GM23338 (cell line): ENCODE measurements around the gene SLX9. TPM values are rescaled to one million over a fixed set of nuclear protein-coding genes. Genes with fewer than 3 reads are reported as not detected.

ENCODE experiments used
- ATAC-seq: fragments of 200-7000 bp; cut with Tn5 transposase; 3 replicates; pipeline ENCODE4 v1.9.1; 2020
- DNase-seq: peaks from one replicate; pipeline ENCODE4 v3.0.0-alpha.2; 2015; ENCODE audit warnings: low spot score
- H2AFZ ChIP-seq: fragments of 200-600 bp; sonication (generic); 2 replicates; pipeline ENCODE4 v1.8.0; 2016; ENCODE audit warnings: antibody characterized with exemption, mild to moderate bottlenecking, moderate library complexity
- H3F3A ChIP-seq: fragments of 200-600 bp; sonication (generic); replicated peaks from 2 replicates; pipeline ENCODE4 v1.8.0; 2017; ENCODE audit warnings: antibody characterized with exemption, mixed run types, low read depth
- H3K27ac ChIP-seq: fragments of 200-600 bp; sonication (generic); 2 replicates; pipeline ENCODE4 v1.6.1; 2016; ENCODE audit warnings: low read depth
- H3K27me3 ChIP-seq: fragments of 200-600 bp; sonication (generic); 2 replicates; pipeline ENCODE4 v1.8.0; 2016; ENCODE audit warnings: mild to moderate bottlenecking, mixed run types, moderate library complexity; ENCODE audit not compliant: insufficient read depth
- H3K36me3 ChIP-seq: fragments of 200-600 bp; sonication (generic); 2 replicates; pipeline ENCODE4 v1.8.0; 2016; ENCODE audit warnings: mild to moderate bottlenecking; ENCODE audit not compliant: insufficient read depth
- H3K4me1 ChIP-seq: fragments of 200-600 bp; sonication (generic); 2 replicates; pipeline ENCODE4 v1.8.0; 2016; ENCODE audit warnings: mild to moderate bottlenecking, moderate library complexity; ENCODE audit not compliant: insufficient read depth
- H3K4me2 ChIP-seq: fragments of 200-600 bp; sonication (generic); 2 replicates; pipeline ENCODE4 v1.7.1; 2017; ENCODE audit warnings: mixed run types
- H3K4me3 ChIP-seq: fragments of 200-600 bp; sonication (generic); 2 replicates; pipeline ENCODE4 v1.6.1; 2016; ENCODE audit warnings: mixed run types
- H3K79me2 ChIP-seq: fragments of 200-600 bp; sonication (generic); replicated peaks from 2 replicates; pipeline ENCODE4 v1.8.0; 2017; ENCODE audit warnings: mild to moderate bottlenecking; ENCODE audit not compliant: insufficient read depth
- H3K9me2 ChIP-seq: fragments of 200-600 bp; sonication (generic); 2 replicates; pipeline ENCODE4 v1.8.0; 2017; ENCODE audit not compliant: insufficient read depth
- H4K20me1 ChIP-seq: fragments of 200-600 bp; sonication (generic); replicated peaks from 2 replicates; pipeline ENCODE4 v1.8.0; 2017; ENCODE audit warnings: mild to moderate bottlenecking; ENCODE audit not compliant: insufficient read depth
- H3K27ac Mint-ChIP-seq: 2 replicates; pipeline ENCODE4 v1.8.0; 2020; ENCODE audit warnings: inconsistent platforms, mild to moderate bottlenecking, moderate library complexity, mixed read lengths
- H3K27me3 Mint-ChIP-seq: 3 replicates; pipeline ENCODE4 v1.8.0; 2022; ENCODE audit warnings: low read depth, mild to moderate bottlenecking, moderate library complexity, mixed read lengths, inconsistent platforms; ENCODE audit not compliant: insufficient read depth, poor library complexity
- H3K36me3 Mint-ChIP-seq: 3 replicates; pipeline ENCODE4 v1.8.0; 2021; ENCODE audit warnings: low read depth, mild to moderate bottlenecking, inconsistent platforms, moderate library complexity, mixed read lengths
- H3K4me1 Mint-ChIP-seq: 3 replicates; pipeline ENCODE4 v1.8.0; 2020; ENCODE audit warnings: mild to moderate bottlenecking, inconsistent platforms, mixed read lengths
- H3K4me3 Mint-ChIP-seq: 3 replicates; pipeline ENCODE4 v1.8.0; 2021; ENCODE audit warnings: moderate library complexity, mild to moderate bottlenecking, inconsistent platforms, mixed read lengths
- H3K9me3 Mint-ChIP-seq: 3 replicates; pipeline ENCODE4 v1.8.0; 2020; ENCODE audit warnings: moderate library complexity, mild to moderate bottlenecking, inconsistent platforms, mixed read lengths
- CREB1 ChIP-seq: fragments of 250-450 bp; sonication (Bioruptor Pico); IDR thresholded peaks from 2 replicates; pipeline ENCODE4 v1.5.0; 2020; ENCODE audit warnings: low read depth, mild to moderate bottlenecking, moderate library complexity
- ETS1 ChIP-seq: IDR thresholded peaks from 2 replicates; pipeline ENCODE4 v1.6.1; 2016; ENCODE audit warnings: antibody characterized with exemption
- EZH2 ChIP-seq: fragments of 200-600 bp; sonication (generic); IDR thresholded peaks from one replicate; pipeline ENCODE4 v1.8.0; 2017; ENCODE audit warnings: antibody characterized with exemption, mild to moderate bottlenecking, low read depth; ENCODE audit not compliant: unreplicated experiment
- NANOG ChIP-seq: IDR thresholded peaks from 2 replicates; pipeline ENCODE4 v1.6.1; 2016; ENCODE audit warnings: antibody characterized with exemption, borderline replicate concordance
- STAT1 ChIP-seq: IDR thresholded peaks from one replicate; pipeline ENCODE4 v1.6.1; 2016; ENCODE audit warnings: antibody characterized with exemption; ENCODE audit not compliant: unreplicated experiment
- polyA plus RNA-seq: library from polyadenylated mRNA; unstranded; fragments of >200 nt; fragmentation: Nextera tagmentation; extraction: Ambion mirVana; gene quantifications from 2 replicates; pipeline ENCODE4 v1.2.1, GENCODE V29; 2016
- total RNA-seq: library from RNA; depleted of rRNA; stranded (reverse); fragments of >200 nt; shearing (Covaris generic); gene quantifications from 2 replicates; pipeline ENCODE4 v1.2.3, GENCODE V29; 2014
- TF ChIP-seq, protein P1 (sequence below): IDR thresholded peaks from one replicate; pipeline ENCODE4 v1.6.1; 2018; ENCODE audit warnings: antibody characterized with exemption; ENCODE audit not compliant: unreplicated experiment

SLX9 gene
- total and polyA plus RNA-seq, 2 experiments from 2014 or later: 41.5 to 46.9 TPM

DNA sequence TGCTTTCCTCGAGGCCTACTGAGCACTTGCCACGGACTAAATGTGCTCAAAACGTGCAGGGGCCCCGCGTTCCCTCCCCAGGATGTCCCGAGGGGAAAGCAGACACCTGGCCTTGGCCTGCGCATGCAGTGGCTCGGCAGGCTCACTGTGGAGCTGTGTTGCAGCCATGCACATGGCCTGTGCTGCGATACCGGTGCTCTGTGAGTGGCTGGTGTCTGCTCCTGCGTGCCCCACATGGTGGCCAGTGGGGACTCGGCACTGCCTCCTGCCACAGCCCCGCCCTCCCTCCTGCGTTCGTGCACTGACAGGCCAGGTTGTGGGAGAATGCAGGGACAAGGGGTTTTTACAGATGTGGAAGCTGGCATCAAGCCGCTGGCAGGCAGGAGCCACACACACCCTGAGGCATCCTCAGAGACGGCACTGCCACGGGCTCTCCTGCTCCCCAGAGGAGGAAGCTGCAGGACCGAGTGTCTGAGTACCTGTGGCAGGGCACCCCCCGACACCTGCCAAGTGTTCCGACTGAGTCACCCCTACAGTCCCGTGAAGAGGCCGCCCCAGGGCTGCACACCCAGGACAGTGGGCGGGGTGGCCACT lies 49.4 kb upstream of the SLX9 start:
- no peaks in the 10 kb centered on the region for H3K9me3 Mint-ChIP-seq
- Histone ChIP-seq H3F3A (no peaks in the 10 kb centered on the region), H3K36me3 (no peaks in the 10 kb centered on the region), H3K9me2 (no peaks in the 10 kb centered on the region), H3K79me2 (no peaks in the 10 kb centered on the region), H4K20me1 (no peaks in the 10 kb centered on the region), H3K27ac (no peak overlapping the region), H3K4me1 (no peaks in the 10 kb centered on the region), H3K4me3 (no peak overlapping the region), H2AFZ (no peak overlapping the region), H3K4me2 (no peak overlapping the region), H3K27me3 (no peaks in the 10 kb centered on the region)
- peaks cover 5% of the 10 kb centered on the region for H3K27me3 Mint-ChIP-seq
- H3K4me1 Mint-ChIP-seq: peaks cover 2% of the 10 kb centered on the region; the same call in 2 of the 3 replicates
- H3K27ac Mint-ChIP-seq: no peak overlapping the region
- no peak for TF ChIP-seq CREB1 (CRISPR knock-in tag)
- no peak for TF ChIP-seq ETS1
- TF ChIP-seq EZH2: no peak
- no peak for TF ChIP-seq NANOG
- no peak for ATAC-seq
- H3K36me3 Mint-ChIP-seq: no peaks in the 10 kb centered on the region
- DNase-seq: no peak
- H3K4me3 Mint-ChIP-seq: no peak overlapping the region

- H3K9me2 ChIP-seq: no peaks in the 10 kb centered on the region
- no peak for ATAC-seq
- no peaks in the 10 kb centered on the region for H3K79me2 ChIP-seq
- TF ChIP-seq CREB1 (CRISPR knock-in tag) (no peak), STAT1 (no peak), NANOG (no peak), EZH2 (no peak)
- TF ChIP-seq, protein P1, sequence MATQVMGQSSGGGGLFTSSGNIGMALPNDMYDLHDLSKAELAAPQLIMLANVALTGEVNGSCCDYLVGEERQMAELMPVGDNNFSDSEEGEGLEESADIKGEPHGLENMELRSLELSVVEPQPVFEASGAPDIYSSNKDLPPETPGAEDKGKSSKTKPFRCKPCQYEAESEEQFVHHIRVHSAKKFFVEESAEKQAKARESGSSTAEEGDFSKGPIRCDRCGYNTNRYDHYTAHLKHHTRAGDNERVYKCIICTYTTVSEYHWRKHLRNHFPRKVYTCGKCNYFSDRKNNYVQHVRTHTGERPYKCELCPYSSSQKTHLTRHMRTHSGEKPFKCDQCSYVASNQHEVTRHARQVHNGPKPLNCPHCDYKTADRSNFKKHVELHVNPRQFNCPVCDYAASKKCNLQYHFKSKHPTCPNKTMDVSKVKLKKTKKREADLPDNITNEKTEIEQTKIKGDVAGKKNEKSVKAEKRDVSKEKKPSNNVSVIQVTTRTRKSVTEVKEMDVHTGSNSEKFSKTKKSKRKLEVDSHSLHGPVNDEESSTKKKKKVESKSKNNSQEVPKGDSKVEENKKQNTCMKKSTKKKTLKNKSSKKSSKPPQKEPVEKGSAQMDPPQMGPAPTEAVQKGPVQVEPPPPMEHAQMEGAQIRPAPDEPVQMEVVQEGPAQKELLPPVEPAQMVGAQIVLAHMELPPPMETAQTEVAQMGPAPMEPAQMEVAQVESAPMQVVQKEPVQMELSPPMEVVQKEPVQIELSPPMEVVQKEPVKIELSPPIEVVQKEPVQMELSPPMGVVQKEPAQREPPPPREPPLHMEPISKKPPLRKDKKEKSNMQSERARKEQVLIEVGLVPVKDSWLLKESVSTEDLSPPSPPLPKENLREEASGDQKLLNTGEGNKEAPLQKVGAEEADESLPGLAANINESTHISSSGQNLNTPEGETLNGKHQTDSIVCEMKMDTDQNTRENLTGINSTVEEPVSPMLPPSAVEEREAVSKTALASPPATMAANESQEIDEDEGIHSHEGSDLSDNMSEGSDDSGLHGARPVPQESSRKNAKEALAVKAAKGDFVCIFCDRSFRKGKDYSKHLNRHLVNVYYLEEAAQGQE: no peak
- DNase-seq: no peak
- H3K36me3 Mint-ChIP-seq: no peaks in the 10 kb centered on the region
- no peaks in the 10 kb centered on the region for H3K36me3 ChIP-seq
- H3K9me3 Mint-ChIP-seq: no peaks in the 10 kb centered on the region
- peaks cover 8% of the 10 kb centered on the region for H3K27me3 Mint-ChIP-seq
- no peaks in the 10 kb centered on the region for H3K27me3 ChIP-seq
- no peak overlapping the region for H3K27ac Mint-ChIP-seq
- H4K20me1 ChIP-seq: no peaks in the 10 kb centered on the region
- no peak overlapping the region for H3K4me3 Mint-ChIP-seq
- no peaks in the 10 kb centered on the region for H3F3A ChIP-seq
- H3K4me3 ChIP-seq: no peak overlapping the region
- H2AFZ ChIP-seq: no peak overlapping the region
- H3K4me2 ChIP-seq: no peak overlapping the region
- no peaks in the 10 kb centered on the region for H3K4me1 ChIP-seq
- no peak overlapping the region for H3K27ac ChIP-seq
- peaks cover 2% of the 10 kb centered on the region; the same call in 2 of the 3 replicates for H3K4me1 Mint-ChIP-seq
These were observed 48.8 kb upstream of the SLX9 start for GRCh38 chr21:44890961-44891541.
